HG03439 (cell line): Measurements from ENCODE around the gene NR4A3.
A peak's percentile ranks its signal among the peaks of the same experiment; 100 is the strongest.

Experiments
- ATAC-seq: cut with Tn5 transposase; IDR thresholded peaks from one replicate; pipeline ENCODE4 v1.9.1; 2021; ENCODE audit warnings: mild to moderate bottlenecking, moderate library complexity; ENCODE audit not compliant: unreplicated experiment

NR4A3 gene

GRCh38 chr9:99813739-99814138 lies 7.9 kb upstream of the NR4A3 start:
- no peak for ATAC-seq

DNA sequence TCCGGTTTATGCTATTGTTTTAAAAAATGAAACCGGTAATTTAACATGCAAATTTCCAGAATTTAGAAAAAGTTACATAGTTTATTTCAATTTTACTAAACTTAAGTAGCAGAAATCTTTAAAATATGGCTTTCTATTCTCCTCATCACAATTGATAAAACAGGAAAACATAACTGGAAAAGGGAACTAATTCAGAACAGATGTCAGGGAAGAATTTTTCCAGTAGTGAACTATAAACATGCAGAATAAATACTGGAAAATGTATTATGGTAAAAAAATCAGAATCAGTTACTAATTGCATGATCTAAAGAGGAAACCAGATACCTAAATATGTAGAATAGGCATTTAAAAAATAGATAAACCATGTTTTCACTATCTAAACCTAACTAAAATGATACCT lies 7.3 kb upstream of the NR4A3 start:
- ATAC-seq = no peak

DNA sequence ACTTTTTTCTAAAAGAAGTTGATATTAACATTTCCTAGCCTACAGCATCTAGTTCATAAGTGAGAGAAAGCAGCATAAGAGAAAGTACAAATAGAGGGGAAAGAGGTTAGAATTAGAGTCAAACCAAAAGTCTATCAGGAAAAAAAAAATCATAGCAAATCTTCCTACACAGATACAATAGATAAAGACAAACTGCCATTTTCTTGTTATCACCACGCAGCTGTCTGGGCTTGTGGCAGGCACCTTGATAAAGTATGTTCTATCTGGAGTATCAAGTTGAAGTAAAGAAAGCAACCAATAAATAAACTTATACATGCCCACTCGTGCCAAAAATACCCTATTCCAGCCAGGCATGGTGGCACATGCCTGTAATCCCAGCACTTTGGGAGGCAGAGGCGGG lies 5.3 kb upstream of the NR4A3 start:
- no peak for ATAC-seq

DNA sequence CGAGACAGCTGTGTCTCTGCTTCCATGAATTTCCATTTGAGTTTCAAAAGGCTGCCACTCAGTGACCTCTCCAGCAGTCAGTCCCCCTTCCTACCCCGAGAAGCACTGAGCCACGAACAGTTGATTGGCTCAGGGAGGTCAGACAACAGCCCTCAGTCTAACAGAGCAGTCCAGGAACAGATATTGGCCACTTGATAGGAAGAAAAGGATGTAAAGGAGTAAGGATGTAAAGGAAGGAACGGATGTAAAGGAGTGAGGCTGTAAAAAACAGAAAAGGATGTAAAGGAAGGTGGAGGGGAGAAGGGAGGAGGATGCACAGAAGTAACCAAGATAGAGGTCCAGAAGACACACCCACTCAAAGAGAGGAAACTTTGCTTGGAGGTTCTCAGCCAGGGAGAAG lies 3.2 kb upstream of the NR4A3 start:
- no peak for ATAC-seq

DNA sequence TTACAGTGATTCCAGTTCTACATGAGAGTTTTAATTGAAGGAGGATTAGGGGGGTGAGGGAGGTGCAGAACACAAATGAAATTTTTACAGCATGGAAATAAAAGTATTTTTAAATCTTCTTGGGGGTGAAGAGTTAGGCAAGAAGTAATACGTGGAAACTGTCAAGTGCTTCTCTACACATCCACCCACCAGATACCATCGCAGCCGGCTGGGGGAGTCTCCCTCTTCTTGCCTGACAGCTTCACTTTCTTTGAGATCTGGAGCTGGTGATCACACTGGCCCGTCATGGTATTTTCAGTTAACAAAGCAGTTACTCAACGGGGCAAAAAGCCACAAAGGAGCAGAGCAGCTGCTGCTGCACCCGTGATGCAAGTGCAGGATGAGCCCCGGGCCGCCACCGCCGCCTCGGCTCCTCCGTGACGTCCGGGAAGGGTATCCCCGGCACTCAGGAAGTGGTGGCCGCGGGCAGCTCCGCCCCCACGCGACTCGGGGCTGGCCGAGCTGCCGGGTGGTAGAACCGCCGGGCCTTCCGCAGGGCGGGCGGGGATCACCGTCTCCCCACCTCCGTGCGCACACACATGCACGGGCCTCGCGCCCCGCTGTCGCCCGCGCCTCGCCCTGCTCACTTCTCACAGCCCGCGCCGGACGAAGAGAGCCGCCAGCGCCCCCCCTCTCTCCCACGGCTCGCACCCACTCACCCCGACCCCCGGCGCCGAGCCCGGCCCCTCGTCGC lies 2.4 kb upstream of the NR4A3 start:
- ATAC-seq = peak; percentile 49

DNA sequence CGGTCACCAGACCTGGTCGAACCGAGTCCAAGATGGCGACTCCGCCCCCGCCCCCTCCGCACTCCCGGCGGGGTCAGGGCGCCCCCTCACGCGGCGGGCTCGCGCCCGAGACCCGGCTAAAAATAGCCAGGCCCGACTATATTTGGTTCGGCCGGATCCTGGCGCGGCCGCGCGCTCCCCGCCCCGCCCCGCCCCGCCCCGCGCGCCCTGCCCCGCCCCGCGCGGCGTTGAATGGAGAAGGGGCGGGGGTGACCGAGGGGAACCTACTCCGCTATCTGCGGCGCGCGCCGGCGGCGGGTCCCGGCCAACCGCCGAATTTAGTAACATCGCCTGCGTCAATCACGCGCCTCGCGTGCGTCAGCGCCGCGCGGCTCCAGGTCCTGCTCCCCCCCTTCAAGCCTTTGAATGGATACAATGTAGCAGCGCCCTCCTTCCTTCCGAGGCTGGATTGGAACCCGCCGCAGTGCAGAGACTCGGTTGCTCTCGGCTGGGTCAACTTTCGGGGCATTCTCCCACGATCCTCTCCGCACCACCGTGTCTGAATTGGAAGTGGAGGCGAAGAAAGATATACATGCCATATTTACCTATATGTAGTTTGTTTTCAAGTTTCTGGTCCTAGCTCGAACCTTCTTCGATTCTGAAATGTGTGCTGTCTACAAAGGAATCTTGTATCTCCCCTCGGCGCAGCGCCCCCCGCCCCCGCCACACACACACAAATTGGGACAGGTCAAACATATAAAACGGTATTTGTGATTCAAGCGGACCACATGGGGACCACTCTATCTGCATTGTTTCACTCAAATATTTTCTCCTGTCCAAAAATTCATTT lies 1.6 kb upstream of the NR4A3 start:
- ATAC-seq = peak; percentile 47

DNA sequence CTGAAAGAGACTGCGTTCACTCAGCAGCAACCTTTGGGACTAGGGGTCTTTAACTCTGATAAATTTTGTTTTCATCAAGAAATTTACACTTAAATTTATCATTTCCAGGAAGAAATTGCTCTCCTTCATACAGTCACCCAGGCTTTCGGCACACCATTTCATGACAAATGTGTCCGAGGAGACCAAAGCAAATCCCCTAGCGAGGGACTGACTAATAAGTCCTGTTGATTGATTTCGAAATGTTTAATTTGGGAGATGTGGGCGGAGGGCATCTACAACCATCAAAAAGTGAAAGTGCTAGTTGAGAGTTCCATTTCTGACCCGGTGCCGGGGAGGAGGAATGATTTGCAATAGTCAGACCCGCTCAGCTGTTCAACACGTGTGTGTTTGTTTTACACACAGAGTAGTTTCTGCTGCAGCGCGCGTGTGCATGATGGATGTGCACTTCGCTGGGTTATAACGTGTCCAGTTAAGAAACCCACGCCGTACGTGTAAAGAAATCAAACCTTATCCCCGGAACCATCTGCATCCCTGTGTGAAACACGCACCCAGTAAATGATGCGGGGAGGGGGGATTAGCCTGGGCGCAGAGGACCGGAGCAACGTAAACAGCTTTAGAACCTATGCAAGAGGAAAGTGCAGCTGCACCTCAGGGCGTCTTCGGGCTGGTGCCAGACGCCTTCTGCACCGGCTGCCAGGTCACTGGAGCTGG lies 845 bp upstream of the NR4A3 start:
- peak; percentile 1 for ATAC-seq

DNA sequence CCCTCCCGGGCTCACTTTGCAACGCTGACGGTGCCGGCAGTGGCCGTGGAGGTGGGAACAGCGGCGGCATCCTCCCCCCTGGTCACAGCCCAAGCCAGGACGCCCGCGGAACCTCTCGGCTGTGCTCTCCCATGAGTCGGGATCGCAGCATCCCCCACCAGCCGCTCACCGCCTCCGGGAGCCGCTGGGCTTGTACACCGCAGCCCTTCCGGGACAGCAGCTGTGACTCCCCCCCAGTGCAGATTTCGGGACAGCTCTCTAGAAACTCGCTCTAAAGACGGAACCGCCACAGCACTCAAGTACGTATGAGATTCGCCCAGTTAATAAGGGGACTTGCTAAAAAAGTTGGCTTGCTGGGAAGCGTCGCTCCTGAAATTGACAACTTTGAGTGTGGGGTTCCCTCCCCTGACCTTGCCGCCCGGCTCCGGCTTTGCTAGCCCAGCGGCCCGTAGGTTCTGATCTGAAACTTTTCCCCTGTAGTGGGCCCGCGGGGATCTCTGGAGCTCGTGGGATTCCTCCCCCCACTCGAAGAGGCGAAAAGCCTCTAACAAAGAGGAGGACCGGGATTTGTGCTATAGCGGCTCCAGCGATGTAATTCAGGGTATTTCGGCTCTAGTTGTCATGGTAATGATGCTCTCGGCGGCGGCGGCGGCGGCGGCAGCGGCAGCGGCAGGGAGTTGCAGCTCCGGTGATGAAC lies 572 bp downstream of the NR4A3 start:
- no peak for ATAC-seq

- no peak for ATAC-seq
Measured at GRCh38 chr9:99822806-99823591, 1.3 kb downstream of the NR4A3 start.

GRCh38 chr9:99823681-99824377 lies 2.1 kb downstream of the NR4A3 start:
- ATAC-seq = no peak

DNA sequence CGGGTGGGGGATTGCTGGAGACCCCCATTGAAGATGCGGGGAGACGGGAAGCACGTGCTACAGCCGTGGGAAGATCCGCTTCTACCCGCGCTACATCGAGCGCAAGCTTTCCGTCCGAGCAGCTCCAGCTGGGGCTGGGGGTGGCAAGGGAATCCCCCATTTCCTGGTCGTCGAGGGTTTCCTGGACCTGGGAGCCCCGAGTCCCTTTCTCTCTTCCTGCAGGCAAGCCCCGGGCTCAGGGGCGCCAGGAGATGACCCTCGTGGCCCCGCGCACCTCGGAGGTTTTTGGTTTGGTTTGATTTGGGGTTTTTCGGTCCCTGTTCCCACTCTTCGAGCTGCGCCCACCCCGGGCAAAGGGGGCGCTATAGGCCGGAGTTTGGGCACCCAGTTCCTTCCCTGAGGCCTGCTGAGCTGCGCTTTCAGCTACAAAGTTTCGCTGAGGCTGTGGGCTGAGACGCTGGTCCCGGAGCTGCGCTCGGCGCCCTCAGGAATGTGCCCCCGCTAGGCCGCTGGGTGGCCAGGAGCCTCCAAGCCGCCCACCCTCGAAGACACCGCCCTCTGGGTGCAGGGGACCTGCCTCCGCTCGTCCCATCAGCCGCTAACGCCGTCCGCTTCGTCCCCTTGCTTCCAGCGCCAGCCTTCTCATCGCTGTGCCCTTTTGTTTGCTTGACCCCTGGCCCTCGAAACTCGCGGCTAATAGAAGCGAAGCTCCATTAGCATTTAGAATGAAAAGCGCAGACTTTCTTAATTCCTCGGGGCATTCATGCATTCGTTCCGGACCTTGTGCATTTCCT lies 2.9 kb downstream of the NR4A3 start:
- no peak for ATAC-seq

DNA sequence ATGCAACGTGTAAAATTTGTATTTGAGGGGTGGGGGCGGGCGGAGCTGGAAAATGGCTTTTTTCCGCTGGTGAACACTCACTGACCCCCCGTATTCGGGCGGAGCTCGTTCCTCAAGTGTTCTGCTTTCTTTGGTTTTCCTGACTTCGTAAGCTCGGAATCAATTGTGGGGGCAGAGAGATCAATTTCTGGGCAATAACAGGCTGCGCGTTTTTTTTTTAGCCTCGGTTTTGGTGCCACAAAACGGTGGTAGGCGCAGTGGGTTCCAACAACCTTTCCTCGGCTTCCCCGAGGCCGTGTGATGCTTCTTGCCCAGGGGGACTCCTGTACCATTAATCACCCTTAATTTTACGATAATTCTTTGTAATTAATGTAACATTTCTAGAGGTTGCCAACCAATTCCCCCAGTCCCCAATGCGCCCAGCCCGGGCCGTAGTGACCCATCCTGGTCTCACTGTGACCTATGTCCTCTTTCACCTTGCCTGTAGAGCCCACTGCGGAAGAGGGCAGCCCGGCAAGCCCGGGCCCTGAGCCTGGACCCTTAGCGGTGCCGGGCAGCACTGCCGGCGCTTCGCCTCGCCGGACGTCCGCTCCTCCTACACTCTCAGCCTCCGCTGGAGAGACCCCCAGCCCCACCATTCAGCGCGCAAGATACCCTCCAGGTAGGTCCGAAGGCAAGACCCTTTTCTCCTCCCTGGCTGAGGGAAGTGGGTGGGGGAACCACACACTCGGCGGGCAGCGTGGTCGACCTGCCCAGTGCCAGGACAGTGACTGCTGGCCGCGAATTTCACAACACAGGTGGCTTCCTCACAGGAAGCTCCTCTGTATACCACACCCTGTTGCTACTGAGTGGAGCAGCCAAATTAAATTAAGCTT lies 3.7 kb downstream of the NR4A3 start:
- no peak for ATAC-seq

- no peak for ATAC-seq
Measured at GRCh38 chr9:99826579-99826978, 4.9 kb downstream of the NR4A3 start.

DNA sequence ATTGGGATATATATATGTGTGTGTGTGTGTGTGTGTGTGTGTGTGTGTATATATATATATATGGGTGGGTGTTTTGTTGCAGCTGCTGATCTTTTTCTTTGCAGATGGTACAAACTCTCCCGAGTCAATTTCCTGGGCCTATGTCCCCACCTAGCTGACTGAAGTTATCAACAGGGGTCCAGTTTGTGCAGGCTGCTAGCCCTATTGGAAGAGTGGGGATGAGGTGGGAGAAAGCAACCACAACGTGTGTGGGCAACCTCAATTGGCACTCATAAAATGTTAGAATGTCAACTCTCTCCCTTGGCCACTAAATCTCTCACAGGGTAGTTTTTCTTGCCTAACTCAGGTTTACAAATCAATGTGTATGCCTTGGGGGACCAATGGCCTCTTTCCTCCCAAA lies 5.6 kb downstream of the NR4A3 start:
- no peak for ATAC-seq

- no peak for ATAC-seq
Measured at GRCh38 chr9:99828054-99828416, 6.3 kb downstream of the NR4A3 start.

GRCh38 chr9:99828417-99829176 lies 6.9 kb downstream of the NR4A3 start:
- no peak for ATAC-seq

DNA sequence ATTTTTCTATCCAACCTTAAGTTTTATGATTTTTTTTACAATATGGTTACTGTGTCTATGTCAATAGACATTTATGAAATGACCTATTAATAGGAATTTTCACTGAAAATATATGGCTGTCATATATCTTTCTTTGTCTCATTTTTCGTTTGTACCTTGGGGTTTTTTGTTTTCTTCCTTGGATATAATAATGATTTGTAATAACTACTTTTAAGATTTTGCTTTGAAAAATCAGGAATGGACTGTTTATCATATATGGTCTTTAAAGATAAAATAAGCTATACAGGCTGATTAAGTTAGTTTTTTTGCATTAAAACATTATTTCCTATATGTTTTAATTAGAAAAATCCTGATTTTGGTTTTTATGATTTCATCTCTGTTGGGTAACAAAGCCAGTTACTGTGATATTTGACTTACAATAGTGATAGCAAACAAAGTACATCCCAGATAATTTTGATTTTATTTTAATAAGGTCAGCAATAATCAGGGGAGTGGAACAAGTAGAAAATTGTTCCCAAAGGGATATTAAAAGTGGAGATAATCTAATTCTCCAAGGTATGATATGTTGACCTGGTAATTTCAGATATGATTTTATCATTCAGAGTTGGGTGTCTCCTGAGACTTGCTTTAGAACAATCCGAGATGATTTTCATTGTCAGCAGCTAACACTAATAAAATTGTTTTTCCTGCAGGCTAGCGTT lies 10.3 kb downstream of the NR4A3 start:
- ATAC-seq = no peak
